IPS-18c (cell line): ENCODE data around the gene ZC3H12D.
"Not testable (repeated sequence)": the region's sequence is repeated elsewhere in the genome, so short reads cannot be mapped to it uniquely, and the experiment has no call there.

Source experiments
- H3K4me3 ChIP-seq: 2 replicates; pipeline ENCODE4 v1.7.0; 2013; ENCODE audit warnings: low read depth, mild to moderate bottlenecking, low read length, moderate library complexity; ENCODE audit not compliant: insufficient read depth
- H3K9me3 ChIP-seq: one replicate; pipeline ENCODE4 v1.6.1; 2013; ENCODE audit warnings: mild to moderate bottlenecking, low read length, moderate library complexity; ENCODE audit not compliant: control insufficient read depth, insufficient read depth

Gene ZC3H12D

DNA sequence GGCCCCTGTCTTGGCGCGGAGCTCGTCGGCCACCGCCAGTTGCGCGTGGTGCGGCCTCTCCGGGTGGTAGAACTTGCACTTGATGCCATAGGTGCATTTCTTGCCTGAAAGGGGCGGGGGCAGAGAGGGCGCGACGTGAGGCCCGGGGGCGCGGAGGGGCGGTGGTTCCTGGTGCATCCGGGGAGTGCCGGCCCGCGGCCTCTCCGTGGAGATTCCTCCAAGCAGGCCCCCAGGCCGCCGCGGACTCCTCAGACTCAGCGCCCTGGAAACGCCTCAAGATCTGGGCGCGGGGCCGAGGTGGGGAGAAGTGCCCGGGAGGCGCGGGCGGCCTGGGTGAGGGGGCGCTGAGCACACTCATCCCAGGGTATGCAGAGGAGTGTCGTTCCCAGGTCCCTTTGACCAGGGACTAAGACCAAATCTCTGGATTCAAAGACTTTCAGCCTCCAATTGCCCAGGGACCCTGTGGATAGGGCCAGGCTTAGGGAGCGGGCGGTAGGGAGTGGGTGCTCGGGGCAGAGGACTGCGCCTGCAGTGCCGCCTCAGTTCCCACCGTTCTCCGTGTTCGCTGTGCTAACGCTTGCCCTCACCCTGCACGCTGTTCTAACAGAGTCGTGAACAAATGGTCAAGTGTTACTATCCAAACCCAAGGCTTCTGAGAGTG is 33.3 kb downstream of the ZC3H12D start:
- H3K4me3 ChIP-seq: peak overlapping the region; percentile 58; the same call in 1 of the 2 replicates
- peaks cover 2% of the 10 kb centered on the region for H3K9me3 ChIP-seq

DNA sequence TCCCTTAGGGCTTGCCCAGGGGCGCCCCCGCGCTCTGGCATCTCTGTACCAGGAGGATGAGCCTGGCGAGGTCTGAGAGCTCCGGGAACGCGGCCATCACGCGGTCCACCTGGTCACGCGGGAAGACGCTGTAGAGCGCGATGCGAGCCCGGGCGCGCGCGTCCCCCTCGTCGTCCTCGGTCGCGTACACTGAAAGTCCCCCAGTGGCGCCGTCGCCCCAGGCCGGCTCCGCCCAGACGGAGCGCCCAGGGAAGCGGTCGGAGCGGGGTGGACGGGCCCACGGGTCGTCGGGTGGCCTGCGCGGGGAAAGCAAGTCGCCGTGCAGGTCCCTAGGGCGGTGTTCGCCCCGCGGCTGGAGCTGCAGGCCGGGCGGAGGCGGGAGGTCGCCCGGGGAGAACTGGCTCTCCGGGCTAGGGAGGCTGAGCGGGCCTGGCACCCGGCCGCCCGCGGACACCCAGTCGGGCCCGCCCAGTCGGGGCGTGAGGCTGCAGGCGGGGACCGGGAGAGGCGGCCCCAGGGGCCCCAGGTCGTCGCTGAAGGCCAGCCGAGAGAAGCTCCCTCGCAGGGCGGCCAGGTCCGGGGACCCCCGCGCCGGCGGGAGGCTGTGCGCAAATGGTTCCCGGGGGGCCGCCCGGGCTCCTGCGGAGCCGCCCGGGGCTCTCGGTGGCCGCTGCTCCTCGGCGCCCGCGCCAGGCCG is 34.0 kb downstream of the ZC3H12D start:
- Histone ChIP-seq H3K4me3 (peak overlapping the region; percentile 58), H3K9me3 (peaks cover 2% of the 10 kb centered on the region)

DNA sequence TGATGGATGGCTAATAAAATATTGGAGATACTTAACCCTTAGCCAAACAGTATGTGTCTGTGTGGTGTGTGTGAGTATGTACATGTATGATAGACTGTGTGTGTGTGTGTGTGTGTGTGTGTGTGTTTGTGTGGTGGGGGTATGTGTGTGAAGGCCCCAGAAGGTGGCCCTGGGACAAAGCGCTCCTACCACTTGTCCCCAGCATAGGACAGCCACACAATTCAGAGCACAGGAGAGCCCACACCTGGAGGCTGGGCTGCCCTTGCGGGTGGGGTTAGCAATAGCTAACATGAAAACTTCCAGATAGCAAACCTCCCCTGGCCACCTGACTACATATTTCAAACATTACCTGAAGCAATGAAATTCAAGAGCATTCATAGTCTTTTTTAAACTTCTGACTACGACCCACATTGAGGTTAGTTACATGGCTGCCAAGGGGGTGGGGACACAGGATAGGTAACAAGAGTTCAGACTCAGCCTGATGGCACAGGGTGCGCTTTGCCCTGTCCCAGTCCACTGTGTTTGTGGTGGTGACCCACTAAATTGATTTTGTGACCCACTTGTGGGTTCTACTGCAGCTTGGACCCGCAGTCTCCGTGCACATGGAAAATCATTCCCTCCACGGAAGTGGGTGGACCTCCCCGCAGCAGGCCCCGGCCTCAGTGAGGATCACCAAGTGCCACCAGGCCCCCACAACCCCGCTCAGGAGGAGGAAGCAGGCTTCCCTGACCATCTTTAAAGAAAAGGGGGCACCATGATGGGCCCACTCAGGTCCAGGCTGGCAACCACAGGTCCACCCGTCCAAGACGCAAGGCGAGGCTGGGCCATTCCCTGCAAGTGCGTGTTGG is 34.8 kb downstream of the ZC3H12D start:
- Histone ChIP-seq H3K4me3 (peak overlapping the region; percentile 58), H3K9me3 (peaks cover 2% of the 10 kb centered on the region)

DNA sequence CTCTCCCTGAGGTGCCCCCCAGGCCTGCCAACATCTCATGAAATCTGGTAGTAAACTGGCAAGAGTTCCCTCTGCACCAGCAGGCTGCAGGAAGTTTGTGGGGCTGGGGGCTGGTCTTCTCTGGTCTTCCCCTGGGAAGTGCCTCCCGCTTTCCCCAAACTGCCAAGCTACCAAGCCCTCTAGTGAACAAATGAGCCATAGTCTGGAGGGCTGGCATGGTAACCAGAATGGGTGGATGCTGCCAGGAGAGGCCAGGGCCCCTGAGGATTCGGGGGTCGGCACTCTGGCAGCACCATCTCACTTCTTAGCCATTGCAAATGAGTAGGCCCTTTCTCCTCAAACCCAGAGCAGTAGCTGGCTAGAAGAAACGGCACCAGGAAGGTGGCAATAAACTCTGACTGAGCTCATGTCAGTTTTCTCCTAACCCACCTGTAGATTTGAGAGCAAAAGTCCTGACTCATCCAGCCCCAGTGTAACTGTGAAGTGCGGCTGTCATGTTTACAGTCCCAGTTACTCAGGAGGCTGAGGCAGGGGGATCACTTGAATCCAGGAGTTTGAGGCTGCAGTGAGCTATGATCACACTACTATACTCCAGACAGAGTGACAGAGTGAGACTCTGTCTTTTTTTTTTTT is 35.9 kb downstream of the ZC3H12D start:
- Histone ChIP-seq H3K4me3 (no peak overlapping the region), H3K9me3 (peaks cover 2% of the 10 kb centered on the region)

DNA sequence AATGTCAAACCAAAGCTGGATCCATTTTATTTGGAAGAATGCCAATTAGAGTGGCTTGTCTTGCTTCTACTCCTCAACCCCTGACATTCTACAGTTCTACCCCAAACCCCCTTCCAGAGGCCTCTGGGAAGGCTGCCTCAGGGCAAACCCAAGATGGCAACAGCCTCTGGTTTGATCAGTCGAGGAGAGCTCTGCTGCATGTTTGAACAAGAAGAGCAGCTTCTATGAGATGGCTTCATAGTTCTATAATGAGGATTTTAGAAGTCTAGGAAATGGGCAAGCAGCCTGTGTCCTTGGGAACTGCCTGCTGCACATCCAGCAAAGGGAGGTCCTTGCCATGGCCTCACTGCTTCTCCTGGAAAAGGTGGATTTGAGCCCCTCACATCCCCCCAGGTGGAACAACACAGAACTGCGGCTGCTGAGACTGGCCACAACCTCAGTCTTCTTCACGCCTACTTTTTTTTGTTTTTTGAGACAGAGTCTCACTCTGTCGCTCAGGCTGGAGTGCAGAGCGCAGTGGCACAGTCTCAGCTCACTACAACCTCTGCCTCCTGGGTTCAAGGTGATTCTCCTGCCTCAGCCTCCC is 37.9 kb downstream of the ZC3H12D start:
- no peak overlapping the region for H3K4me3 ChIP-seq
- peaks cover 2% of the 10 kb centered on the region for H3K9me3 ChIP-seq

DNA sequence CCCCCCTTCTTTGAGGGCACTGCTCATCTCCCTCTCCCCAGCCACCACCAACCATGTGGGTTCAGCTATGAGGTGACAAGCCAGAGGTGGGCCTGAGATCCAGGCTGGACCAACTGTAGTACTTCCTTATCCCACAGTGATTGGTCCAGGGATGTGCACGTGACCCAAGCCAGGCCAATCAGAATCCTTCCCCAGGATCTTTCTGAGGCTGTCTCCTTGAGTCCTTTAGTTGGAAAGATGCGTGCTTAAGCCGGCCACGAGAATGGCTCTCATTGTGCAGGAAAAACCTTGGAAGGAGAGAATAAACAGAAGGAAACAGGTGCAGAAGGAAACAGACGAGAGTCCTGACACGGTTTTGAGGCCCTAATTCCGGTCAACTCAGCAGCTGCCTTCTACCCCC is 39.2 kb downstream of the ZC3H12D start:
- Histone ChIP-seq H3K4me3 (no peak overlapping the region), H3K9me3 (no peaks in the 10 kb centered on the region)

DNA sequence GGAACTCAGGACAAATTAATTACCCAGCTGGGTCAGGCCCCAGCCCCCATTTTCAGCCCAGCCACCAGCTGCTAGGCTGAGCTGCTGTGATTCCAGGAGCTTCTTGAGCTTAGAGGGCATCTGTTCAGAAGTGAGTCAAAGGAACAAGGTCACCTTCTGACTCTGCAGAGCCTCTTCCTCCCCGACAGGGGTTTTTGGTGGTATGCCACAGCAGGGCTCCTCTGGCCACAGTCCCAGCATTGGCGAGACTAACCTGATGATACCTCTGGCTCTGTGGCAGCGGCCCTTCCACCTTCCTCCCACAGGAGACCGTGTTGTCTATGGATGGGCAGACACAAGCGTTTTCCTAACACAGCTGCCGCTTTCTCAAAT is 39.7 kb downstream of the ZC3H12D start:
- H3K4me3 ChIP-seq: no peak overlapping the region
- H3K9me3 ChIP-seq: no peaks in the 10 kb centered on the region

DNA sequence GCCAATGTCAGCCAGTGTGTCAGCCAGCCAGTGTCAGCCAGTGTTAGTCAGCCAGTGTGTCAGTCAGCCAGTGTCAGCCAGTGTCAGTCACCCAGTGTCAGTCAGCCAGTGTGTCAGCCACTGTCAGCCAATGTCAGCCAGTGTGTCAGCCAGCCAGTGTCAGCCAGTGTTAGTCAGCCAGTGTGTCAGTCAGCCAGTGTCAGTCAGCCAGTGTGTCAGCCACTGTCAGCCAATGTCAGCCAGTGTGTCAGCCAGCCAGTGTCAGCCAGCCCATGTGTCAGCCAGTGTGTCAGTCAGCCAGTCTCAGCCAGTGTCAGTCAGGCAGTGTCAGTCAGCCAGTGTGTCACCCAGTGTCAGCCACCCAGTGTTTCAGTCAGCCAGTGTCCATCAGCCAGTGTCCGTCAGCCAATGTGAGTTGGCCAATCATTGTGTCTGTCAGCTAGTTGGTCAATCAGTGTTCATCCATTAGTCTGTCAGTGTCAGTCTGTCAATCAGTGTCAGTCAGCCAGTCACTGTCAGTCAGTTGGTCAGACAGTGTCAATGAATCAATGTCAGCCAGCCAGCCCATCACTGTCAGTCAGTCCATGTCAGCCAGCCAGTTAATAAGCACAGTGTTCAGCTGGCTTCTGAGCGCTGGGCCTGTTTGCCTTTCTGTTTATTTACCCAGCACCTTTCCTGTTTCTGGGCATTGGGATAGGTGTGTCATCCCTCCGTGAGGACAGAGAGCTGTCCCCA is 40.3 kb downstream of the ZC3H12D start:
- H3K9me3 ChIP-seq, H3K4me3 ChIP-seq: not testable (repeated sequence)

DNA sequence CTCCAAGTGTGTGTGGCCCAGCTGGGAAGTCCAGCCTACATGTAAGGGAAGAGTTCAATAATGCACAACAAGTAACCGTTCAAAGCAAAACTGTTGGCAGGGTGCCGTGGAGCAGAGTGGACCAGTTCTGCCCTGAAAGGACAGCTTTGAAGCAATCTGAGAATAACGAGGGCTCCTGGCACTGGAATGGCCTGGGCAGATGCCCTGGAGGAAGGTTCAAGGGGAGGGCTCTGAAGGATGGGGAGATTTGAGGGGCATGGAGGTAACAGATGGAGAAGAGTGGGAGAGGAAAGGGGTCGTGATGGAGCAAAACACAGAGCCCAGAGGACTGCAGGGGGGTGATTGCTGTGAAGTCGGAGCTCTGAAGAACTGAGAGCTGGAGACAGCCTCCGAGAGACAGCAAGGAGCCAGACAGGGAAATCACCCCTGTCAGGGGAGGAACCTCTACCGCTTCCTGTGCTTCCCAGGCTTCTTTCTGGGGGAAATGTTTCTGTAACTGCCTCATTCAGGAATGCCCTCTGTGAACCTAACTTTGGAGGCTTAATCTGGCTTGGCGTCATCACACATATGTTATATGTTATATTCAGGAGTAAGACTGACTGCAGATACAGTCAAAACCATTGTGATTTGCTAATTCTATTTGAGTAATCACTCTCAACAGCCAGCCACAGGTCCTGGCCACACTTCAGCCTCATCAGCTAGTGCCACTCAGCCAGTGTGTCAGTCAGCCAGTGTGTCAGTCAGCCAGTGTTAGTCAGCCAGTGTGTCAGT is 41.2 kb downstream of the ZC3H12D start:
- Histone ChIP-seq H3K9me3 (no peaks in the 10 kb centered on the region), H3K4me3 (no peak overlapping the region)

DNA sequence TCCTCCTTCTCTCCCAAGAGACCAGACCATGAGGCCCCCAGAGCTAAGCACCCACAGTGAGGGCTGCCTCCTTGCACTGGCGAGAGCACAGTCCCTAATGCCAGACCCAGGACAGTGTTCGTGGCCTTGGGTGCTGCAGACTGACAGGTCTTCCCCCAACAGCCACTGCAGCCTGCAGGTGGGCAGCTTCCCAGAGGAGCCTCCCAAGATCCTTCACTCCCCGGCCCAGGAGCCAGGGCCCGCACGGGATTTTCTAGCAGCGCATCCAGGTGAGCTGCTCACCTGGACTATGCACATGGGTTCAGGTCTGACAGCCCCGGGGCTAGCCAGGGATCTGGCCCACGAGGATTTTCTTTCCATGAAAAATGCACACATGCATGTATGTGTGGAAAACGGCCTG is 43.1 kb downstream of the ZC3H12D start:
- H3K9me3 ChIP-seq: no peaks in the 10 kb centered on the region
- H3K4me3 ChIP-seq: no peak overlapping the region

DNA sequence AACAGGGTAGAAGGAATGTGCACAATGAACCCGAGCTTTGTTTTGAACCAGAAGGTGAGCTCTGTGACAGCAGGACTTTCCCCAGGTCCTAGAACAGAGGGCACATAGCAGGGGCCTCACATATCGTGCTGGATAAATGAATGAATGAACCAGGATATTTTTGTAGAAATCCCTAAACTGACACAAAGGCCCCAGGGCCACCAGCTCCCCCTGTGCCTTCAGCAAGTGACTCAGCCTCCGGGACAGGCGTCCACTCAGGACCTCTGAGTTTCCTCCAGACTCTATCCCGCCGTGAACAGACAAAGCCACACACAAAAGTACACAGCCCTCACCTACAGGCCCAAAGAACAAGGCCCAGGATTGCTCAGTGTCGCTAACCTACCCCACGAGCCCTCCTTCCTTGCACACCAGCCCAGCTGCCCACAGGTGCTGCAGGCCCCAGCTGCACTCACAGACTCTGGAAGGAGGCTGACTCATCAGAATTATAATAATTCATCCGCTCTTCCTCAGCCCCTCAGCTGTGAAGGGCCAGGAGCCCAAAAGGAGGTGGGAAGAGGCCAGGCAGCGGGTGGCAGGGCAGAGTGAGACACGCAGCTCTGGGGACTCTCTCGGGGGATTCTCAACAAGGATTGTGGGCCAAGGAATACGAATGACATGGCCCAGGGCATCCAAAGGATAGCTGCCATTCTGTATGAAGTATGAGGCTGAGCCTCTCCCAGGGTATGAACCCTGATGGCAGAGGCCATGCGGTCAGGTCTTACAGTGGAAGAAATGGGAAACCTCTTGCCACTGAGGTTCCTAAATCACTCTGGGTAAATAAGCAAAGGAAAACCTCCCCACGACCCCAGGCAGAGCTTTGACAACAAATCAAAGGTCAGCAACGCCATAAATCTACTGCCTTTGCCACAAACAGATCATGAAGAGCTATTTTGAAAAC is 43.8 kb downstream of the ZC3H12D start:
- H3K4me3 ChIP-seq: no peak overlapping the region
- no peaks in the 10 kb centered on the region for H3K9me3 ChIP-seq

DNA sequence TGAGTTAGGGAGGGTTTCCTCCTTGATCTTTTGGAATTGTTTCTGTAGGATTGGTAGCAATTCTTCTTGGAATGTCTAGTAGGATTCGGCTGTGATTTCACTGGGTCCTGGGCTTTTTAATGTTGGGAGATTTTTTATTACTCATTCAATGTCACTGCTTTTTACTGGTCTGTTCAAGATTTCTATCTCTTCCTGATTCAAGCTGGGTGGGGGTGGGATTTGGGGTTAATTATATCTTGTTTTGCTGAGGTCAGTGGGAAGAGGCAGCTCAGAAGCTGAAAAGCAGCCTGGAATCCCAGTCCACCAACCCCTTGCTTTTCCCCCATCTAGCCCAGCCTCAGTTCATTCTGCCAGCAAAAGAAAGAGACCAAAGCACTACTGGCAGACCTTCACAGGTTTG is 45.2 kb downstream of the ZC3H12D start:
- Histone ChIP-seq H3K4me3 (no peak overlapping the region), H3K9me3 (no peaks in the 10 kb centered on the region)

DNA sequence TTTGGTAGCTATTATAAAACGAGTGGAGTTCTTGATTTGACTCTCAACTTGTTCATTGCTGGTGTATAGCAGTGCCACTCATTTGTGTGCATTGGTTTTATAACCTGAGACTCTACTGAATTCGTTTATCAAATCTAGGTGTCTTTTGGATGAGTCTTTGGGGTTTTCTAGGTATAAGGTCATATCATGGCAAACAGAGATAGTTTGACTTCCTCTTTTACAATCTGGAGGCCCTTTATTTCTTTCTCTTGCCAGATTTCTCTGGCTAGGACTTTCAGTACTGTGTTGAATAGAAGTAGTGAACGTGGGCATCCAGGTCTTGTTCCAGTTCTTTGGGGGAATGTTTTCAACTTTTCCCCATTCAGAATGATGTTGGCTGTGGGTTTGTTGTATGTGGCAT is 46.0 kb downstream of the ZC3H12D start:
- no peak overlapping the region for H3K4me3 ChIP-seq
- no peaks in the 10 kb centered on the region for H3K9me3 ChIP-seq

DNA sequence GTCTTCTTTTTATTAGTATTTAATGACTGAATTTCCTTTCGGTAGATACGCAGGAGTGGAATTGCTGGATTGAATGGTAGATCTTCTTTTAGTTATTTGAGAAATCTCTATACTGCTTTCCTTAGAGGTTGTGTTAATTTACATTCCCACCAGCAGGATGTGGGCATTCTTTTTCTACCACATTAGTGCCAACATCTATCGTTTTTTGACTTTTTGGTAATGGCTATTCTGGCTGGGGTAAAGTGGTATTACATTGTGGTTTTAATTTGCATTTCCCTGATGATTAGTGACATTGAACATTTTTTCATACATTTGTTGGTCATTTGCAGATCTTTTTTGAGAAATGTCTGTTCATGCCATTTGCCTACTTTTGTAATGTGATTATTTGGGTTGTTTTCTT is 47.6 kb downstream of the ZC3H12D start:
- no peak overlapping the region for H3K4me3 ChIP-seq

DNA sequence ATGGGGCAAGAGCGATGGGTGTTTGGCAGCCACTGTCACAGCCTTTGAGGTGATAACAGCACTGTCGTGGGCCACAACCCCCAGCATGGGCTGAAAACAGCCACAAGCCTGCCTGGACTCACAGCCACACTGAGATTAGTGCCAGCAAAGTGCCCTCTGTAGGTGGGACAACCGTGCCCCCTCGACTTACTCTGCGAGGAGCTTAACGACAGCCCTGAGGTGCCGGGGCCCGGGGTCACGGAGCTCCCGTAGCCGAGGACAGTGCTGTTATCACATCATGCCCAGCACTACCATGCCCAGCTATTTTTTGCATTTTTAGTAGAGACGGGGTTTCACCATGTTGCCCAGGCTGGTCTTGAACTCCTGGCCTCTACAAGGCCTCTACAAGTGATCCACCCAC is 48.2 kb downstream of the ZC3H12D start:
- H3K4me3 ChIP-seq: no peak overlapping the region
- H3K9me3 ChIP-seq: no peaks in the 10 kb centered on the region

More for the DNA sequence above, 47.6 kb downstream of the ZC3H12D start:
- no peaks in the 10 kb centered on the region for H3K9me3 ChIP-seq
